ENCODE measurements around the gene CHRDL2. TPM values are rescaled to one million over a fixed set of nuclear protein-coding genes. Genes with fewer than 3 reads are reported as not detected.

The CHRDL2 gene
- total RNA-seq, 6 experiments from 2014 or later = not detected

- peaks cover 14% of the 10 kb centered on the region for H3K27me3 Mint-ChIP-seq (ENCODE audit: insufficient read depth)
- no peak for TF ChIP-seq CTCF (IDR thresholded peaks at IDR 0.05)
- no peak for DNase-seq
- peak overlapping the region; percentile 80 for H3K27ac Mint-ChIP-seq
- H3K36me3 Mint-ChIP-seq (ENCODE audit: low read depth) = no peaks in the 10 kb centered on the region
- no peaks in the 10 kb centered on the region for H3K9me3 Mint-ChIP-seq
- peaks cover 13% of the 10 kb centered on the region for H3K4me1 Mint-ChIP-seq (ENCODE audit: low read depth)
- H3K4me3 Mint-ChIP-seq = peak overlapping the region; percentile 75; the same call in 1 of the 2 replicates
Observed at GRCh38 chr11:74696500-74696899, 34.7 kb downstream of the CHRDL2 start.

GRCh38 chr11:74695705-74696280, 35.4 kb downstream of the CHRDL2 start:
- Mint-ChIP-seq H3K4me1 (ENCODE audit: low read depth) (peaks cover 13% of the 10 kb centered on the region), H3K27me3 (ENCODE audit: insufficient read depth) (peaks cover 14% of the 10 kb centered on the region), H3K4me3 (no peak overlapping the region), H3K27ac (no peak overlapping the region), H3K9me3 (no peaks in the 10 kb centered on the region), H3K36me3 (ENCODE audit: low read depth) (no peaks in the 10 kb centered on the region)
- TF ChIP-seq CTCF (IDR thresholded peaks at IDR 0.05) = no peak
- DNase-seq = no peak

- no peak for DNase-seq
- H3K27ac Mint-ChIP-seq = no peak overlapping the region
- no peaks in the 10 kb centered on the region for H3K36me3 Mint-ChIP-seq (ENCODE audit: low read depth)
- peaks cover 12% of the 10 kb centered on the region for H3K27me3 Mint-ChIP-seq (ENCODE audit: insufficient read depth)
- H3K4me1 Mint-ChIP-seq (ENCODE audit: low read depth) = peaks cover 13% of the 10 kb centered on the region
- peak; percentile 47 for TF ChIP-seq CTCF (IDR thresholded peaks at IDR 0.05)
- no peak overlapping the region for H3K4me3 Mint-ChIP-seq
- no peaks in the 10 kb centered on the region for H3K9me3 Mint-ChIP-seq
Observed at GRCh38 chr11:74694136-74694930, 36.9 kb downstream of the CHRDL2 start.

- no peak overlapping the region for H3K4me3 Mint-ChIP-seq
- H3K4me1 Mint-ChIP-seq (ENCODE audit: low read depth) = peaks cover 14% of the 10 kb centered on the region
- H3K36me3 Mint-ChIP-seq (ENCODE audit: low read depth) = no peaks in the 10 kb centered on the region
- TF ChIP-seq CTCF (IDR thresholded peaks at IDR 0.05) = no peak
- H3K9me3 Mint-ChIP-seq = no peaks in the 10 kb centered on the region
- no peak for DNase-seq
- no peak overlapping the region for H3K27ac Mint-ChIP-seq
- peaks cover 12% of the 10 kb centered on the region for H3K27me3 Mint-ChIP-seq (ENCODE audit: insufficient read depth)
Observed at GRCh38 chr11:74693531-74693930, 37.7 kb downstream of the CHRDL2 start.

- Mint-ChIP-seq H3K4me3 (no peak overlapping the region), H3K27ac (no peak overlapping the region), H3K36me3 (ENCODE audit: low read depth) (no peaks in the 10 kb centered on the region), H3K9me3 (no peaks in the 10 kb centered on the region), H3K4me1 (ENCODE audit: low read depth) (peaks cover 26% of the 10 kb centered on the region), H3K27me3 (ENCODE audit: insufficient read depth) (peaks cover 13% of the 10 kb centered on the region)
- no peak for DNase-seq
- TF ChIP-seq CTCF (IDR thresholded peaks at IDR 0.05) = no peak
Observed at GRCh38 chr11:74691755-74692154, 39.5 kb downstream of the CHRDL2 start.

Measured in HFFc6 (cell line).